ENCODE results near the gene CLEC9A.
"Not testable (repeated sequence)": the region's sequence is repeated elsewhere in the genome, so short reads cannot be mapped to it uniquely, and the experiment has no call there.

CLEC9A gene

GRCh38 chr12:10030446-10030845, at the start of gene CLEC9A:
Gene CLEC9A (plus strand): TSS chr12:10030682. CDS start chr12:10052688, 22,006 bp downstream.
- no peak for DNase-seq

- no peak for DNase-seq
Measured at GRCh38 chr12:9991876-9992275, 38.6 kb upstream of the CLEC9A start.

GRCh38 chr12:9992296-9992695, 38.2 kb upstream of the CLEC9A start:
- DNase-seq: peak in 1 of 58 donors; percentile 11

GRCh38 chr12:9999016-9999415, 31.5 kb upstream of the CLEC9A start, which contains the start of gene CLEC1B:
Gene CLEC1B (minus strand): TSS chr12:9999121. CDS start chr12:9999100, 21 bp downstream.
- no peak for DNase-seq

GRCh38 chr12:10001171-10001776, 29.2 kb upstream of the CLEC9A start:
- no peak for DNase-seq

- peak in 6 of 58 donors; percentile 3 to 32 (median 6) for DNase-seq
Measured at GRCh38 chr12:10012630-10013330, 17.7 kb upstream of the CLEC9A start.

- DNase-seq: no peak
Measured at GRCh38 chr12:10015450-10015849, 15.0 kb upstream of the CLEC9A start.

- DNase-seq: no peak
Measured at GRCh38 chr12:10016881-10017280, 13.6 kb upstream of the CLEC9A start.

- no peak for DNase-seq
Measured at GRCh38 chr12:10018386-10018785, 12.1 kb upstream of the CLEC9A start.

- DNase-seq: no peak
Measured at GRCh38 chr12:10021342-10021741, 9.1 kb upstream of the CLEC9A start.

GRCh38 chr12:10025236-10025635, 5.2 kb upstream of the CLEC9A start:
- DNase-seq: no peak

- not testable (repeated sequence) for DNase-seq
Measured at GRCh38 chr12:10026666-10027065, 3.8 kb upstream of the CLEC9A start.

GRCh38 chr12:10027311-10027710, 3.2 kb upstream of the CLEC9A start:
- no peak for DNase-seq

- no peak for DNase-seq
Measured at GRCh38 chr12:10027721-10028120, 2.8 kb upstream of the CLEC9A start.

- DNase-seq: no peak
Measured at GRCh38 chr12:10031321-10031720, 839 bp downstream of the CLEC9A start.

GRCh38 chr12:10031771-10032175, 1.3 kb downstream of the CLEC9A start:
- no peak for DNase-seq

- no peak for DNase-seq
Measured at GRCh38 chr12:10033783-10034545, 3.5 kb downstream of the CLEC9A start.

GRCh38 chr12:10042167-10042566, 11.7 kb downstream of the CLEC9A start:
- DNase-seq: no peak

GRCh38 chr12:10048526-10048925, 18.0 kb downstream of the CLEC9A start:
- peak in 2 of 58 donors; percentile 2 to 31 for DNase-seq

GRCh38 chr12:10052193-10052913, 21.9 kb downstream of the CLEC9A start:
- DNase-seq: no peak

- no peak for DNase-seq
Measured at GRCh38 chr12:10058387-10058786, 27.9 kb downstream of the CLEC9A start.

- DNase-seq: no peak
Measured at GRCh38 chr12:10065241-10065640, 34.8 kb downstream of the CLEC9A start.

Data from anterior cingulate cortex (tissue), 58 donors.